Measurements from ENCODE around the gene PTPRN.

PTPRN gene

DNA sequence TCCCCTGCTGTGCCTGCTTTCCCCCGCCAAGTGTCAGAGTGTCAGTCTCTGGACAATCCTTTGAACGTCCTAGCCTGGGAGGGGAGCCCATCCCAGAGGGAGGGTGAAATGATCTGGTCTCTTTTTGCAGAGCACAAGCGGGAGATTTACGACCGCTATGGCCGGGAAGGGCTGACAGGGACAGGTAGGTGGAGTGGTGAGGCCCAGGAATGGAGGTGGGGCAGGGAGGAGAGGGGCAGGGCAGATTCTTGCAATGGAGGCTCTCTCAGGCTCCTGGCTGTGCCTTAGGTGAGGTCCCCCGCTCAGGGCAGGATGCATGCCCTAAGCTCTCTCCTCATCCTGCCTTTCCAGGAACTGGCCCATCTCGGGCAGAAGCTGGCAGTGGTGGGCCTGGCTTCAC lies 27.6 kb downstream of the PTPRN start:
- TF ChIP-seq, protein P1, sequence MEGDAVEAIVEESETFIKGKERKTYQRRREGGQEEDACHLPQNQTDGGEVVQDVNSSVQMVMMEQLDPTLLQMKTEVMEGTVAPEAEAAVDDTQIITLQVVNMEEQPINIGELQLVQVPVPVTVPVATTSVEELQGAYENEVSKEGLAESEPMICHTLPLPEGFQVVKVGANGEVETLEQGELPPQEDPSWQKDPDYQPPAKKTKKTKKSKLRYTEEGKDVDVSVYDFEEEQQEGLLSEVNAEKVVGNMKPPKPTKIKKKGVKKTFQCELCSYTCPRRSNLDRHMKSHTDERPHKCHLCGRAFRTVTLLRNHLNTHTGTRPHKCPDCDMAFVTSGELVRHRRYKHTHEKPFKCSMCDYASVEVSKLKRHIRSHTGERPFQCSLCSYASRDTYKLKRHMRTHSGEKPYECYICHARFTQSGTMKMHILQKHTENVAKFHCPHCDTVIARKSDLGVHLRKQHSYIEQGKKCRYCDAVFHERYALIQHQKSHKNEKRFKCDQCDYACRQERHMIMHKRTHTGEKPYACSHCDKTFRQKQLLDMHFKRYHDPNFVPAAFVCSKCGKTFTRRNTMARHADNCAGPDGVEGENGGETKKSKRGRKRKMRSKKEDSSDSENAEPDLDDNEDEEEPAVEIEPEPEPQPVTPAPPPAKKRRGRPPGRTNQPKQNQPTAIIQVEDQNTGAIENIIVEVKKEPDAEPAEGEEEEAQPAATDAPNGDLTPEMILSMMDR (IDR thresholded peaks at IDR 0.05) = no peak
- H3K36me3 ChIP-seq = peaks cover 57% of the 10 kb centered on the region
- H3K9me3 ChIP-seq = no peaks in the 10 kb centered on the region
- H3K4me3 ChIP-seq (ENCODE audit: low read depth in 1 of 2, low read length in 1 of 2) = no peak overlapping the region
- no peaks in the 10 kb centered on the region for H3K27me3 ChIP-seq
- H3K27ac ChIP-seq = no peak overlapping the region
- H3K4me1 ChIP-seq (ENCODE audit: control insufficient read depth in 1 of 2, insufficient read depth in 1 of 2, low read depth in 1 of 2, low read length in 1 of 2) = peaks cover 29 to 35% of the 10 kb centered on the region in 2 experiments

DNA sequence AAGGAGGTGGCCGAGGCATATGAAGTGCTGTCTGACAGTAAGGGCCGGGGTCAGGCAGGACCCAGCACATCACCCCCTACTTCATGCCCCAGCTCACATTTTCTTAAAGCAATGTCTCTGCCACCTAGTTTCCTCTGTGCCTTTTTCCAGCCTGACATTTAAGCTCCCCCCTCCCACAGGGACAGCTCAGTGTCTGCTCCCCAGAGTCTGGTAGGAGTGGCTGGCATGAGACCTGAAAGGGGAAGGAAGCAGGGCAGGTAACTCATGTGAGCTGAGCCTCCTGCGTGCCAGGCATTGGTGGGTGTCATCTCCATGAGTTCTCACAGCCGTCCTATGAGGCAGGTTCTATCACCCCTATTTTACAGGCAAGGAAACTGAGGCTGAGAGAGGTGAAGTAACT lies 28.6 kb downstream of the PTPRN start:
- Histone ChIP-seq H3K36me3 (peaks cover 48% of the 10 kb centered on the region), H3K27ac (peak overlapping the region; percentile 98), H3K4me1 (ENCODE audit: control insufficient read depth in 1 of 2, insufficient read depth in 1 of 2, low read depth in 1 of 2, low read length in 1 of 2) (peaks cover 29 to 35% of the 10 kb centered on the region in 2 experiments), H3K9me3 (no peaks in the 10 kb centered on the region), H3K4me3 (ENCODE audit: low read depth in 1 of 2, low read length in 1 of 2) (peak overlapping the region in 1 of 2 experiments; percentile 81), H3K27me3 (no peaks in the 10 kb centered on the region)
- TF ChIP-seq, protein P1 (IDR thresholded peaks at IDR 0.05) = no peak

DNA sequence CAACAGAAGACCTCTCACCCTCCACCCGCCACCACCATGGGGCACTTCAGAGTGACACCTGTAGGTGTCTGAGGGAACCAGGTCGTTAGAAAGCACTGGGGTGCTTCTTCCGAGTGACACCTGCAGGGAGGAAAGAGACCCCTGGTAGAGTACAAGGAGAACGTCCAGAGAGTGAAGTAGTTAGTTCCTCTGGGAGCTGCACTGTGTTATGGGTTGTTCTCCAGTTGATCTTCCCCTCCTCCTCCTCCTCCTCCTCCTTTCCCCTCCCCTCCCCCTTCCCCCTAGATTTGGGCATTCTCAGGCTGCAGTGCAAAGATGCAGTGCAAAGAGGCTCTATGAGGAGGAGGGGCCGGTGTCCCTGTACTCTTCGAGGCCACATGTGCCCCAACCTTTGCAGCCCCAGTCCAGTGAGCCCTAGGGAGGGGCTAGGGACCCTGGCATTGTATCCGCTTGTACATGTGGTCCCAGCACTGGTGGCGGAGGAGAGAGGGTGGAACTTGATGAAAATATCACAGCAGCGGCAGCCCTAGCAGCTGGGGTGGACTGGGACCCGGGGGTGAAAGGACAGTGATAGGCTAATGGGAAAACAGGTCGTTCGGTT lies 29.2 kb downstream of the PTPRN start:
- H3K27ac ChIP-seq = peak overlapping the region; percentile 98
- peak overlapping the region; percentile 81 to 82 for H3K4me3 ChIP-seq (ENCODE audit: low read depth in 1 of 2, low read length in 1 of 2)
- H3K9me3 ChIP-seq = no peaks in the 10 kb centered on the region
- H3K4me1 ChIP-seq (ENCODE audit: control insufficient read depth in 1 of 2, insufficient read depth in 1 of 2, low read depth in 1 of 2, low read length in 1 of 2) = peaks cover 29 to 35% of the 10 kb centered on the region in 2 experiments
- H3K36me3 ChIP-seq = peaks cover 41% of the 10 kb centered on the region
- TF ChIP-seq, protein P1 (IDR thresholded peaks at IDR 0.05) = no peak
- H3K27me3 ChIP-seq = no peaks in the 10 kb centered on the region

DNA sequence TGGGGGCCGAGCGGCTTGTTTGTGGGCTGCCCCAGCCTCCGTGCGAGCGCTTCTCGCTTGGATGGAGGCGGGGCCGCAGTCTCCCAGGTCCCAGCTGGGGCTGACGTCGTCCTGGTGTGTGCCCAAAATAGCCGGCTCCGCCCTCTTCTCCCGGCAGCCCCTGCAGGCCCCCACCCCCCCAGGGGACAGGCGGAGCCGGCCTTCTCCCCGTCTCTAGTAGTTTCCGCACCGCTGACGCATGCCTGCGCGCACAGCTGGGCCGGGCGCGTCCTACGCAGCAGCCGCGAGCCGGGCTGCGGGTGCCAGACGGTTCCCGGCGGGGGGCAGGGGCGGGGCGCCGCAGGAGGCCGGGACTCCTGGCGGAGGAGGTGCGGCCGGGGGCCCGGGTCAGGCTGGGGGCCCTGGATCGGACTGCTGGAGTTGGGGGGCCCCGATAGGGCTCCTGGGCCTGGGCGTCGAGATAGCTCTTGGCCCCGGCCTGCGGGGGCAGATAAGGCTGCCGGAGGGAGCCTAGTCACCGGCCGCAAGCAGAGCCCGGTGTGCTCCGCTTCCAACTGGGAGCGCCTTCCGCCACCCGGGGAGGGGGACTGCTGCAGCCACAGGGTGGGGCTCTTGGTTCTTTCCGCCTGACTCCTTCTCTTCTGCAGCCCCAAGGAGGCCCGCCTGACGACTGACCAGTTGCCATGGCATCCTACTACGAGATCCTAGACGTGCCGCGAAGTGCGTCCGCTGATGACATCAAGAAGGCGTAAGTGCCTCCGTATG lies 29.9 kb downstream of the PTPRN start, which contains the start of gene DNAJB2:
TSS of gene DNAJB2 (plus strand) at position 216 of the 765 bp plus-strand sequence. CDS start at position 684, 468 bp downstream.
- TF ChIP-seq, protein P1 (IDR thresholded peaks at IDR 0.05) = no peak
- Histone ChIP-seq H3K36me3 (peaks cover 35% of the 10 kb centered on the region), H3K27me3 (peaks cover 3% of the 10 kb centered on the region), H3K9me3 (no peaks in the 10 kb centered on the region), H3K4me1 (ENCODE audit: control insufficient read depth in 1 of 2, insufficient read depth in 1 of 2, low read depth in 1 of 2, low read length in 1 of 2) (peaks cover 29 to 35% of the 10 kb centered on the region in 2 experiments), H3K27ac (peak within 1 kb of the TSS; percentile 98), H3K4me3 (ENCODE audit: low read depth in 1 of 2, low read length in 1 of 2) (peak within 1 kb of the TSS; percentile 81 to 82)

DNA sequence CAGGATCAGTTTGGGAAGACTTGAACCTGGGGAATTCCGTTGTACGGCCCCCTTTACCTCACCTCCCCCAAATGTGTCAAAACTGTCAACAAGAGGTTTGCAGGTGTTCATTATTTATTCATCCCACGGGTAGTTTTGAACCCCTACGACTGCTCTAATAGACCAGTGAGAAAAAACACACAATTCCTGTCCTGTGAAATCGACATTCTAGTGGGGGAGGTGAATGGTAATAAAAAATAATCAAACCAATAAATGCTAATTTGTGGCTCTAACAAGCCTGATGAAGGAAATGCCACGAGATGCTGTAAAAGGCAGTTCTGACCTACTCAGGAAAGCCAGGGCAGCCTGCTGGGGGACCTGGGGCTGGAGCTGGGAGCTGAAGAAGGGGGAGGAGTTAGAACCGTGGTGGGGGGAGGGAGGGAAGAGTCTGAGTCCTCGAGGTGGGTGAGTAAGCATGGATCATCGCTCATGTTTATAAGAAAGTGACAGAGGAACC lies 30.5 kb downstream of the PTPRN start:
- Histone ChIP-seq H3K27ac (peak overlapping the region; percentile 98), H3K4me3 (ENCODE audit: low read depth in 1 of 2, low read length in 1 of 2) (peak overlapping the region; percentile 81 to 82), H3K27me3 (peaks cover 9% of the 10 kb centered on the region), H3K4me1 (ENCODE audit: control insufficient read depth in 1 of 2, insufficient read depth in 1 of 2, low read depth in 1 of 2, low read length in 1 of 2) (peaks cover 29 to 35% of the 10 kb centered on the region in 2 experiments), H3K9me3 (no peaks in the 10 kb centered on the region), H3K36me3 (peaks cover 28% of the 10 kb centered on the region)
- TF ChIP-seq, protein P1 (IDR thresholded peaks at IDR 0.05) = no peak
